ENCODE results near the gene CTU2. TPM values are rescaled to one million over a fixed set of nuclear protein-coding genes. Genes with fewer than 3 reads are reported as not detected.

CTU2 gene
- total and polyA plus RNA-seq, 2 of the 8 experiments (the other 6 are each of a cell fraction or from before 2014, with no cell fraction given) = 32.7 to 42.9 TPM

DNA sequence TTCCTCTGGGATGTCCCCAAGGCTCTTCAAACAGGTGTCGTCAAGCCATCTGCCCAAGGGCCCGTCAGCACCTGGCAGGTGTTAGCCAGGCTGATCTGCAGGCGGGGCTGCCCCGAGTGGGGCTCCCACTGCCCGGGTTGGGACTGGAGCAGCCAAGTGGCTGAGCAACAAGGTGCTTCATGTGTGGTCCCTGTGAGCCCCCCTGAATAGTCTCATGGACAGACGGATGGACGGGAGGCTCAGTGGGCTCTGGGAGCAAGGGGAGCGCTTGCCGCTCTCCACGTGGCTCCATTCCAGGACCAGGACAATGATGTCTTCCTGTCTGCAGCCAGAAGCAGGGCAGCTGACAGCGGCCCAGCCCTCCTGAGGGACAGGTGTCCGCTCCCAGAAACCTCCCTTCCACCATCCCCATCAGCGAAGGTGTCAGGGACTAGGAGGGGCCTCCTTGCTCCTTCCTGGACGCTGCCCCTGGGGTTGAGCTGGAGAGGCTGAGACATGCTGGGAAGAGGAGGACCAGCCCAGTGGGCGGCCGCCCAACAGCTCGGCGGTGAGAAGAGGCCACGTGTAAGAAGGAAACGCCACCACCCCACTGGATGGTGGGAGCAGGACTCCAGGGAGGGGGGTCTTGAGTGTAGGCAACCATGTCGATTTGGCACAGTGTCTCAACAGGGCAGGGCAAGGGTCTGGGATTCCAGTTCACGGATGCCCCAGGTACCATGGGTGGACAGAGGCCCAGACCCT, 29.6 kb upstream of the CTU2 start:
- Histone ChIP-seq H2BK120ac (replicated peaks; ENCODE audit: low read depth, low read length) (no peak overlapping the region), H3K27me3 (replicated peaks in 1 of 4; ENCODE audit: control insufficient read depth in 3 of 4, extremely low read depth in 1 of 4, insufficient read depth in 3 of 4, low read length in 3 of 4) (no peaks in the 10 kb centered on the region), H3K4me2 (ENCODE audit: insufficient read depth in 1 of 2, low read depth in 2 of 2, low read length in 2 of 2) (no peak overlapping the region), H2BK5ac (ENCODE audit: low read depth, low read length) (peak overlapping the region; percentile 35; the same call in 1 of the 2 replicates), H2BK20ac (ENCODE audit: low read length) (no peak overlapping the region), H3K14ac (ENCODE audit: insufficient read length) (no peak overlapping the region), H3K36me3 (ENCODE audit: control insufficient read depth in 2 of 4, insufficient read depth in 4 of 4, low read length in 3 of 4) (no peaks in the 10 kb centered on the region), H3K23ac (ENCODE audit: insufficient read length) (no peak overlapping the region), H4K20me1 (replicated peaks in 1 of 2; ENCODE audit: control insufficient read depth in 1 of 2, insufficient read depth in 2 of 2, low read length in 2 of 2) (peaks cover 0 to 1% of the 10 kb centered on the region in 2 experiments), H3K4ac (replicated peaks; ENCODE audit: insufficient read length, low read depth, low read length) (no peak overlapping the region), H2BK12ac (ENCODE audit: low read depth, low read length) (no peak overlapping the region), H3K4me1 (replicated peaks in 1 of 4; ENCODE audit: control insufficient read depth in 3 of 4, insufficient read depth in 4 of 4, low read length in 3 of 4) (peaks cover 0 to 5% (median 3%) of the 10 kb centered on the region in 4 experiments; a peak in 4 of 7 replicates), H3K23me2 (ENCODE audit: low read depth, low read length) (no peaks in the 10 kb centered on the region), H2AFZ (ENCODE audit: low read length) (no peak overlapping the region), H3K9me3 (ENCODE audit: insufficient read depth in 2 of 2, low read depth in 1 of 2, low read length in 1 of 2) (no peaks in the 10 kb centered on the region), H2AK5ac (ENCODE audit: low read depth, low read length) (no peak overlapping the region), H3K18ac (ENCODE audit: extremely low read depth, low read length) (no peak overlapping the region), H4K5ac (ENCODE audit: insufficient read length, low read depth, low read length) (no peak overlapping the region), H3K56ac (replicated peaks; ENCODE audit: insufficient read length, low read depth, low read length) (no peak overlapping the region), H4K8ac (ENCODE audit: extremely low read depth, insufficient read depth, low read length) (no peak overlapping the region), H3K27ac (ENCODE audit: low read depth, low read length) (no peak overlapping the region), H2BK15ac (ENCODE audit: low read length) (no peak overlapping the region), H3K79me2 (ENCODE audit: control insufficient read depth in 1 of 2, insufficient read depth in 2 of 2, low read length in 2 of 2) (no peaks in the 10 kb centered on the region), H3K9ac (replicated peaks in 1 of 4; ENCODE audit: extremely low read depth in 1 of 4, low read depth in 3 of 4, low read length in 3 of 4) (no peak overlapping the region), H3K4me3 (ENCODE audit: extremely low read depth in 1 of 4, insufficient read depth in 2 of 4, low read depth in 3 of 4, low read length in 4 of 4) (no peak overlapping the region), H3K79me1 (ENCODE audit: low read depth, low read length) (no peaks in the 10 kb centered on the region), H4K91ac (replicated peaks; ENCODE audit: insufficient read length, low read length) (no peak overlapping the region)
- ChIA-PET CTCF (ENCODE audit: partially characterized antibody) (interaction anchor here (1.7 to 9.7 kb wide), 2 partner anchors 10 to 13 kb away, joined by 4 to 87 read pairs; partner anchors contain the start of gene SNAI3), POLR2A (ENCODE audit: partially characterized antibody) (interaction anchor here (1.0 to 1.9 kb wide), 3 partner anchors 10 to 60 kb away, joined by 3 to 8 read pairs (median 3); no protein-coding TSS in a partner anchor)
- WGBS, 2 experiments (ENCODE audit: extremely low coverage in 1 of 2, insufficient coverage in 1 of 2, insufficient read length in 1 of 2, insufficient replicate concordance in 2 of 2, low coverage in 1 of 2, low lambda C conversion rate in 2 of 2, missing lambda C conversion rate in 1 of 2) = 91% methylated on average over 18 of the region's 22 CpGs; no CpG with 5 or more reads in 1 of the 2 experiments
- FAIRE-seq (no peak), DNase-seq (ENCODE audit: low read depth in 1 of 2, low spot score in 2 of 2) (no peak)
- TF ChIP-seq NRF1 (IDR thresholded peaks at IDR 0.05; ENCODE audit: low read depth, low read length) (no peak), BACH1 (IDR thresholded peaks at IDR 0.05; ENCODE audit: low read length) (no peak), E2F6 (IDR thresholded peaks at IDR 0.05) (no peak), SP1 (IDR thresholded peaks at IDR 0.05; ENCODE audit: low read depth, low read length) (no peak), ZNF274 (IDR thresholded peaks at IDR 0.05; ENCODE audit: borderline replicate concordance, extremely low read depth, low read length) (no peak), TEAD4 (IDR thresholded peaks at IDR 0.05; ENCODE audit: low read depth, low read length) (no peak), HDAC2 (IDR thresholded peaks at IDR 0.05; ENCODE audit: borderline replicate concordance in 1 of 2, low read depth in 2 of 2, low read length in 2 of 2) (no peak), RBBP5 (IDR thresholded peaks at IDR 0.05; ENCODE audit: borderline replicate concordance, low read depth, low read length) (no peak)
- TF ChIP-seq, protein P1, sequence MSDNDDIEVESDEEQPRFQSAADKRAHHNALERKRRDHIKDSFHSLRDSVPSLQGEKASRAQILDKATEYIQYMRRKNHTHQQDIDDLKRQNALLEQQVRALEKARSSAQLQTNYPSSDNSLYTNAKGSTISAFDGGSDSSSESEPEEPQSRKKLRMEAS (IDR thresholded peaks at IDR 0.05) = no peak

Data from H1 (cell line).